IPS-18c (cell line): ENCODE measurements around the gene MYBPC2.

Experiments
- H3K4me3 ChIP-seq: 2 replicates; pipeline ENCODE4 v1.7.0; 2013; ENCODE audit warnings: low read depth, mild to moderate bottlenecking, low read length, moderate library complexity; ENCODE audit not compliant: insufficient read depth
- H3K9me3 ChIP-seq: one replicate; pipeline ENCODE4 v1.6.1; 2013; ENCODE audit warnings: mild to moderate bottlenecking, low read length, moderate library complexity; ENCODE audit not compliant: control insufficient read depth, insufficient read depth

MYBPC2 gene

DNA sequence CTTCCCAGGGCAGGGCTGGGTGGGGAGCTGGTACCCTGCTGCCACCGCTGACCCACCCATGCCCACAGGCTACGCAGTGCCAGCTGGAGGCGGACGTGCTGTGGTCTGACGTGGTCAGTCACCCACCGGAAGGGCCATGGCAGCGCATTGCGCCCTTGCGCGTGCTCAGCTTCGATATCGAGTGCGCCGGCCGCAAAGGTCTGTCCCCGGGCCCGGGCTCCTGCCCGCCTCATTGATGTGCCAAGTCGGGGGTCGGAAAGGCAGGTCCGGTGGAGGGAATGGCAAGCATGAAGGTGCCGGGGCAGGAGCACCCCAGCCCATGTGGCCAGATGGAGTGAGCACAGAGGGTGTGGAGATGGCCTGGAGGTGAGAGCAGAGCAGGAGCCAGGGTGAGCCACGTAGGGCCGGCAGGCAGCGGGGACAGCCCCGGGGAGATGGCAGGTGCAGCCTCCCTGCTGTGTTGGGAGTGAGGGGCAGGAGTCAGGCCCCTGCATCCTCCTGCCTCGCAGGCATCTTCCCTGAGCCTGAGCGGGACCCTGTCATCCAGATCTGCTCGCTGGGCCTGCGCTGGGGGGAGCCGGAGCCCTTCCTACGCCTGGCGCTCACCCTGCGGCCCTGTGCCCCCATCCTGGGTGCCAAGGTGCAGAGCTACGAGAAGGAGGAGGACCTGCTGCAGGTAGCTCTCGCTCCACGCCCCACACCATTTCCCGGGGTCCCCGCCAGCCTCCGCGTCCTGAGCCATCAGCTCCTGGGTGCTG lies 30.0 kb upstream of the MYBPC2 start:
- Histone ChIP-seq H3K4me3 (no peak overlapping the region), H3K9me3 (no peaks in the 10 kb centered on the region)

DNA sequence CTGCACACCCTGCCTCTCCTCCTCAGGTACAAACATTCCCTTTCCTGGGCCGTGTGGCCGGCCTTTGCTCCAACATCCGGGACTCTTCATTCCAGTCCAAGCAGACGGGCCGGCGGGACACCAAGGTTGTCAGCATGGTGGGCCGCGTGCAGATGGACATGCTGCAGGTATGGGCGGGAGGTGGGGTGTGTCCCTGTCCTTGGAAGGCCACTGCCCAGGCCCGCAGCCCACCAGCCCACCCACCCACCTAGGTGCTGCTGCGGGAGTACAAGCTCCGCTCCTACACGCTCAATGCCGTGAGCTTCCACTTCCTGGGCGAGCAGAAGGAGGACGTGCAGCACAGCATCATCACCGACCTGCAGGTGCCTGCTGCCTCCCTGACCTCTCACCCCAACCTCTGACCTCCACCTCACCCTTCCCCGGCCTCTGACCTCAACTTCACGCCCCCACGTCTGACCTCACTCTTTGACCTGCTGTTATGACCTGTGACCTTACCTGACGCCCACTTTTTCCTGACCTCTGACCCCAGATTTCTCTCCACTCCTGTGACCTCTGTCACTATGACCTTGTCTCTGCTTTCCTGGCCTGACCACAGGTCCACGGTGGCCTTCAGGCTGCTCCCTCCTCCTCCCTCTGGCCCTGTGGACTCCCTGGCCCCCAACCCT lies 26.4 kb upstream of the MYBPC2 start:
- Histone ChIP-seq H3K9me3 (no peaks in the 10 kb centered on the region), H3K4me3 (no peak overlapping the region)

DNA sequence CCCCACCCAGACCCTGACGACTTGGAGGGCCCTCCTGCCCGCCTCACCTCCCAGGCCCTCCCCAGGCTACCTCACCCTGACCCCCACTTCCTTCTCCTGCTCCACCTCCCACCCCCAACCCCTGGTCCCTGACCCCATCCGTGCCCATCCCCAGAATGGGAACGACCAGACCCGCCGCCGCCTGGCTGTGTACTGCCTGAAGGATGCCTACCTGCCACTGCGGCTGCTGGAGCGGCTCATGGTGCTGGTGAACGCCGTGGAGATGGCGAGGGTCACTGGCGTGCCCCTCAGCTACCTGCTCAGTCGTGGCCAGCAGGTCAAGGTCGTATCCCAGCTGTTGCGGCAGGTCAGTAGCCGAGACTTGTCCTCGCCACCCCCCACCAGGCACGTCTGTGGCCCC lies 25.9 kb upstream of the MYBPC2 start:
- H3K4me3 ChIP-seq = no peak overlapping the region

DNA sequence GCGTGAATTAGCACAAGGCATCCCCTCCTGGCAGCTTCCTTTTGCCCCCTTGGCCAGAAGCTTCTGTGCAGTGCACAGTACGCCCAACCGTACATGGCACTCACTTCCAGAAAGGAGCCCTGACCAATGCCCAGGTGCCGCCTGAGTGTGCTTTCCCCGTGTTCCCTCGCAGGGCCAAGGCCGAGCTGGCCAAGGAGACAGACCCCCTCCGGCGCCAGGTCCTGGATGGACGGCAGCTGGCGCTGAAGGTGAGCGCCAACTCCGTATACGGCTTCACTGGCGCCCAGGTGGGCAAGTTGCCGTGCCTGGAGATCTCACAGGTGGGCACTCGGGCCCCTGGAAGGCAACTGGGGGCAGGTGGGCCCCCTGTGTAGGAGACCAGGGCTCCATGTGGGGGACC lies 23.3 kb upstream of the MYBPC2 start:
- H3K9me3 ChIP-seq = no peaks in the 10 kb centered on the region
- H3K4me3 ChIP-seq = no peak overlapping the region

More for the DNA sequence above, 25.9 kb upstream of the MYBPC2 start:
- H3K9me3 ChIP-seq = no peaks in the 10 kb centered on the region

DNA sequence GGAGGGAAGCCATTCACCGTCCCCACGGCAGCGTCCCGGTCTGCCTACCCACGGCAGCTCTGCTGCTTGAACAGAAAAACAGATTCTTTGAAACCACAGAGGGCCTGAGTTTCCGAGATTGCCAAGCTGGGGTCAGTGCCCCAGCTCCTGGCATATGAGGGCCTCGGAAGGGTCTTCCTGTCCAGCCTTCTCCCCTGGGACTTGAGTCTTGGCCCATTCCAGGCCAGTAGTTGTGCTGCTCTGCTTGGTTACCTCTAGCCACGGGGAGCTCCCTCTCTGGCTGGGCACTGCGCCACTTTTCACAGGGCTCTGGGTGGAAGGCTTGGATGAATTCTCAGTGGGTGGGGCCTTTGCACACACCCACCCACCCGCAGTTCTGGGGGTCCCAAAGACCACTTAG lies 22.6 kb upstream of the MYBPC2 start:
- H3K4me3 ChIP-seq = no peak overlapping the region
- H3K9me3 ChIP-seq = no peaks in the 10 kb centered on the region

DNA sequence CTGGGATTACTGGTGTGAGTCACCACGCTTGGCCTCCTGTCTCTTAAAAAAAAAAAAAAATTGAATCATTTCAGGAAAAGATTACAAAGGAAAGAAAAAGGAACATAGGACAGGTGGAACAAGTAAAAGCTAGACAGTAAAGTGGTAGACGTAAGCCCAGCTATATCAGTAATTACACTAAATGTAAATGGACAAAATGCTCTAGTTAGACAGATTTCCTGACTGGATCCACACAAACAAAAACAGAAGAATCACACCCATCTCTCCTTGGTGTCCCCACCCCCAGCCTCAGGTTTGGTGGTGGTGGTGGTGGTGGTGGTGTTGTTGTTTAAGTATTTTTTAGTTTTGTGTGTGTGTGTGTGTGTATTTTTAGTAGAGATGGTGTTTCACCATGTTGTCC lies 20.3 kb upstream of the MYBPC2 start:
- no peaks in the 10 kb centered on the region for H3K9me3 ChIP-seq
- H3K4me3 ChIP-seq = no peak overlapping the region

DNA sequence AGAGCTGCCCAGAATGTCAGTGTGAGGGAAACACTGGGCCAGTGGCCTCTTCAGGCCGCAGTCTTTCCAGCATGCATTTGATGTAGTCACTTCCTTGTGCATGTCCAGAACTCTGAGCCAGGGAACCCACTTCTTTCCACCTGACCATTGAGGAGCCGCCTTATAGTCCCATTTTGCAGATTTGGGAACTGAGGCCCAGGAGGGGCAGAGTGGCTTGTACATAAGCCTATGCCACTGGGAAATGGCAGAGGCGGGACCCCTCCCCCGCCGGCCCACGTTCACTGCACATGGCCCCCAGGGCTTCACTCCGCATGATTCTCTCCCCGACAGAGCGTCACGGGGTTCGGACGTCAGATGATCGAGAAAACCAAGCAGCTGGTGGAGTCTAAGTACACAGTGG lies 19.6 kb upstream of the MYBPC2 start:
- Histone ChIP-seq H3K9me3 (no peaks in the 10 kb centered on the region), H3K4me3 (no peak overlapping the region)

DNA sequence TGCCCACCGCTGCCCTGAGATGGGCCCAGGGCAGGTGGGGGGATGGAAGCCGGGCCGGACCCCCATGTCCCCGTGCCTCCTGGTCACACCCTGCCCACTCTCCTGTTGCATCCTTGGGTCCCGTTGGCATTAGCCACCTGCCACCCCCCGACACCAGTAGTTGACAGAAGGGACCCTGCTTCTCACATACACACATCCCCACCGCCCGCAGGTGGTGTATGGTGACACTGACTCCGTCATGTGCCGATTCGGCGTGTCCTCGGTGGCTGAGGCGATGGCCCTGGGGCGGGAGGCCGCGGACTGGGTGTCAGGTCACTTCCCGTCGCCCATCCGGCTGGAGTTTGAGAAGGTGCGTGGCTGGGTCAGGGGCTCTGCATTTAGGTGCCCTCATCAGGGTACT lies 19.2 kb upstream of the MYBPC2 start:
- Histone ChIP-seq H3K9me3 (no peaks in the 10 kb centered on the region), H3K4me3 (no peak overlapping the region)

DNA sequence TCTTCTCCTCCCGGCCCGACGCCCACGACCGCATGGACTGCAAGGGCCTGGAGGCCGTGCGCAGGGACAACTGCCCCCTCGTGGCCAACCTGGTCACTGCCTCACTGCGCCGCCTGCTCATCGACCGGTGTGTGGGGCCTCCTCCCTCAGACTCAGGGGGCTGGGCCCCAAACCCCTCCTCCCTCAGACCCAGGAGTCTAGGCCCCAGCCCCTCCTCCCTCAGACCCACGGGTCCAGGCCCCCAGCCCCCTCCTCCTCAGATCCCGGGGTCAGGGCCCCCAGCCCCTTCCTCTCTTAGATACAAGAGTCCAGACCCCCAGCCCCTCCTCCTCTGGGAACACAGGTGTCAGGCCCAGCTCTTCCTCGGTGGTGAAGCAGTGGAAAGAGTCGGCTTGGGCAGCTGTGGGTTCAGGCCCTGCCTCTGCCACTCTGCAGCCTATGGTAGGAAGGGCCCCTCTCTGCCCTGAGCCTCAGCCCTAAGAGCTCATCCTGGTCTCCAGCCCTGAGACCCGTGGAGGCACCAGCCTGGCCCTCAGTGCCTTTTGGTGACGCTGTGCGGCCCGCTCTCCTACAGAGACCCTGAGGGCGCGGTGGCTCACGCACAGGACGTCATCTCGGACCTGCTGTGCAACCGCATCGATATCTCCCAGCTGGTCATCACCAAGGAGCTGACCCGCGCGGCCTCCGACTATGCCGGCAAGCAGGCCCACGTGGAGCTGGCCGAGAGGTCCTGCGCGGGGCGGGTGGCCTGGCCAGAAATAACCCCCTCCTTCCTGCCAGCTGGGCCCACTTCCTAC lies 17.6 kb upstream of the MYBPC2 start:
- Histone ChIP-seq H3K4me3 (no peak overlapping the region), H3K9me3 (peaks cover 1% of the 10 kb centered on the region)

DNA sequence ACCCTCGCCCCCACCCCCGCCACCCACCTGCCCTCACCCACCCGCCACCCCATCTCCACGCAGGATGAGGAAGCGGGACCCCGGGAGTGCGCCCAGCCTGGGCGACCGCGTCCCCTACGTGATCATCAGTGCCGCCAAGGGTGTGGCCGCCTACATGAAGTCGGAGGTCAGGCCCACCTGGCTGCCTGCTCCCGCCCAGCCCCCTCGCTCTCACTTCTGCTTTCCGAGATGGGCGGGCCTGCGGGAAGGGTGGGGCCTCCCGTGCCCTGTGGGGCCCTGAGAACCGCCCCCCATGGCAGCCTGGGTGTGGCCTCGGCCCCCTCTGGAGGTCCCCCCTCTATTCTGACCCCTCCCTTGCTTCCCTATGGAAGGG lies 17.0 kb upstream of the MYBPC2 start:
- Histone ChIP-seq H3K9me3 (peaks cover 5% of the 10 kb centered on the region), H3K4me3 (no peak overlapping the region)

DNA sequence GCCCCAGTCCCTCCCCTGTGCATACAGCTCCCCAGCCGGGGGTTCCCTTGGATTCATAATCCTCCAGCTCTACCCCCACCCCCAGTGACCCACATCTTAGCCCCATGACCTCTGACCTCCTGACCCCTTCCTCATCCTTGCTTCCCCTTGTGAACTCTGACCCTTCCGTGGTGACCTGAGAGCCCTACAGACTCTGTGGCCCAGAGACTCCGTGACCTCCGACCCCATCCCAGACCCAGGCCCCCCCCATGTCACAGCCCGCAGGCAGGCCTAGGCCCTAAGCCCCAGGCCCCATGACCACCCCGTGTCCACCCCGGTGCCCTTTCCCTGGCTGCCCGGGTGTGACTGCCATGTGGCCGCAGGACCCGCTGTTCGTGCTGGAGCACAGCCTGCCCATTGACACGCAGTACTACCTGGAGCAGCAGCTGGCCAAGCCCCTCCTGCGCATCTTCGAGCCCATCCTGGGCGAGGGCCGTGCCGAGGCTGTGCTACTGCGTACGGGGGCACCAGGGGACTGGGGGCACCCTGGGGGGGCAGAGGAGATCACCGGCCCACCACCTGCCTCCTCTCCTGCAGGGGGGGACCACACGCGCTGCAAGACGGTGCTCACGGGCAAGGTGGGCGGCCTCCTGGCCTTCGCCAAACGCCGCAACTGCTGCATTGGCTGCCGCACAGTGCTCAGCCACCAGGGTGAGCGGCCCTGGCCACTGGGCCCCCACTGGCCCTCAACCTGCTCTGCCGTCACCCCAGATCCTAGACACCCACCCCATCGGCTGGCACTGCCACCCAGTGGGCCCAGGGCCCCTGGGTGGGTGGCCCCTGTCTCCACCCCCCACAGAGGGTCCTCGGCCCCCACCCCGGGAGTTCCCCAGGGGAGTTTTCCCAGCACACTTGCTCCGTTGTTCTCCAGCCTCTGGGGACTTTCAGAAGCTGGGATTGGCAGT lies 16.4 kb upstream of the MYBPC2 start:
- H3K4me3 ChIP-seq = no peak overlapping the region

DNA sequence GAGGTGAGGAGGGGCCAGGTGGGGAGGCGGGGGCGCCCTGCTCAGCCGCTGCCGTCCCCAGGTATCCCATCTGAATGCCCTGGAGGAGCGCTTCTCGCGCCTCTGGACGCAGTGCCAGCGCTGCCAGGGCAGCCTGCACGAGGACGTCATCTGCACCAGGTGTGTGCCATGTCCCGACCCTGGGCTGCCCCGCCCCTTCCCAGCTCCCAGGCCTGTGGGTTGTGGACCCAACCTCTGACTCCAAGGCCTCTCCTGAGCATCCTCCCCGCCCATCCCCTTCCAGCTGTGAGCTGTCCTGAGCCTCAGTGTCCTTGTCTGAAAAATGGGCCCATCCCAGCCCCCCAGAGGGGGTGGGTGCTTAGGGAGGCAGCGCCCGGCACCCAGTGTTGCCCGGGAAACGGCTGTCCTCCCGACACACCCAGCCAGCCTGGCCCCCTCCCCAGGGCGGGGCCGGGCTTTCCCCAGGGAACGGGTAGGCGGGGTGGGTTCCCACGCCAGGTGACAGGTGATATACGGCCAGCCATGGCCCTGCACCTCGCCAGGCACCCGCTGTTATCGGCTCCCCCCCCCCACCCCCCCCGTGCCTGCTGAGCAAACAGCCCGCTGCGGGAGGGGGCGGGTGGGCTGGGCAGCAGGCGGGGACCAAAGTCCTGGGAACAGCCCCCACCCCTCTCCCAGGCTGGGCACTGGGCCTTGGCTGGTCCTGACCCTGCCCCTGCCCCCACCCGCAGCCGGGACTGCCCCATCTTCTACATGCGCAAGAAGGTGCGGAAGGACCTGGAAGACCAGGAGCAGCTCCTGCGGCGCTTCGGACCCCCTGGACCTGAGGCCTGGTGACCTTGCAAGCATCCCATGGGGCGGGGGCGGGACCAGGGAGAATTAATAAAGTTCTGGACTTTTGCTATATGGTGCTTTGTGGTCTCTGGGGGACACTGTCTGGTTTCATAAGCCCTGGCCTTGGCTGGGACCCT lies 15.3 kb upstream of the MYBPC2 start:
- no peak overlapping the region; the same call in 1 of the 2 replicates for H3K4me3 ChIP-seq
- H3K9me3 ChIP-seq = peaks cover 5% of the 10 kb centered on the region

More for the DNA sequence above, 16.4 kb upstream of the MYBPC2 start:
- peaks cover 5% of the 10 kb centered on the region for H3K9me3 ChIP-seq

DNA sequence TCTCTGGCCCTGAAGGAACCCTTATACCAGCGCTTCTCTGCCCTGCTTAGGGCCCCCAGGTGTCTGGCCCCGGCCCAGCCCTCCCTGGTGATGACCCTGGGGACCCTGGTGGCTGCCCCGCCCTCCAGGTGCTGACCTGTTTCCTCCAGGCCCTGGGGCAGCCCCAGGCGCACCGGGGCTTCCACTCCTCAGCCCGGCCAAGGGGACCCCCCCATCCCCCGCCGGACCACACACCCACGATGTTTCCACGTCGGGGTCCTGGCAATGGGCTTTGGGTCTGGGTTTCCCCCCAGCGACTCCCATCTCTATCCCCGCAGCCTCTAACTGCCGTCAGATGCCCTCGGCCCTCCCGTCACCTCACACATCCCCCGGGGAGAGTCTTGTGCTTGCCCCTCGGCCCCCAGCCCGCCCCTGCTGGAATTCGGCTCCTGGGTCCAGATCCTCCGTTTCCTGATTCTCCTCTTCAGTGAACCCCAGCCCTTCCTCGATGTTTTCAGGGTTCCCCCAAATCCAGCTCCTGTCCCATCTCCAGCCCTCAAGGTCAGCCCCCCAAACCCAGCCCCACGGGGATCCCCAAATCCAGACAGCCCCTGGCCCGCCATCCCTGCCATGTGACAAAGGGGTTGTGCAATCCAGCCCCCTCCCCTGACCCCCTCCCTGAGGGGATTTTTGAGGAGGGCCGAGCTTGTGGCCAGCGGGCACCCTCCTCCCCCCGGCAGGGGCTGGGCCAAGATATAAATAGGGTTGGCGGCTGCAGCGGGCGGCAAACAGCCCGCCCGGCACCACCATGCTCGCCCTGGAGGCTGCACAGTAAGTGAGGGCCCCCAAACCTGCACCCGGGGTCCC lies 14.3 kb upstream of the MYBPC2 start, which contains the start of gene SPIB:
Gene SPIB (plus strand): TSS at position 763 of the 846 bp plus-strand sequence. CDS start 25 bp downstream, at position 788.
- H3K4me3 ChIP-seq = peak within 1 kb of the TSS; percentile 56
- peaks cover 5% of the 10 kb centered on the region for H3K9me3 ChIP-seq

DNA sequence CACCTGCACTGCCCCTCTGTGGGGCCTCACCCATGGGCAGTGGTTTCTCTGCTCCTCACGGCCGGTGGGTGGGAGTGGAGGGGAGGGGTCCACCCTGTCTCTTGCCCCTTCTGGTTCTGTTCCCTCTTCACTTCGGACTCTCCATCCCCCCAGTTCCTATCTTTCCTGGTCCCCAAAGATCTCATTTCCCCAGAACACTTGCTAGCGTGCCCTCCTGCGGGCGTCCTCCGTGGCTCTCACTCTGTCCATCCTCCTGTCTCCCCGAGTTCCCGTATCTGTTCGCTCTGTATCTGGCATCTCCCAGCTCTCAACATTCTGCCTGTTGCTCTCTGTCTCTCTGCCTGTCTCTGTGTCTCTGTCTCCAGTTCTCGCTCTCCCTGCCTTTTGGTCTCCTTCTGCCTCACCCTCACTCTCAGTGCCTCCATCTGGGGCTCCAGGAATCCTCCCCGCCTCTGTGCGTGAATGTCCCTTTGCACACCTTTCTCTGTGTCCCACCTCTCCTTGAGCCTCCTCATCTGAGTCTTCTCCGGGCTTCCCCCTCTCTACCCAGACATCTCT lies 13.6 kb upstream of the MYBPC2 start:
- peaks cover 5% of the 10 kb centered on the region for H3K9me3 ChIP-seq
- H3K4me3 ChIP-seq = peak overlapping the region; percentile 56

DNA sequence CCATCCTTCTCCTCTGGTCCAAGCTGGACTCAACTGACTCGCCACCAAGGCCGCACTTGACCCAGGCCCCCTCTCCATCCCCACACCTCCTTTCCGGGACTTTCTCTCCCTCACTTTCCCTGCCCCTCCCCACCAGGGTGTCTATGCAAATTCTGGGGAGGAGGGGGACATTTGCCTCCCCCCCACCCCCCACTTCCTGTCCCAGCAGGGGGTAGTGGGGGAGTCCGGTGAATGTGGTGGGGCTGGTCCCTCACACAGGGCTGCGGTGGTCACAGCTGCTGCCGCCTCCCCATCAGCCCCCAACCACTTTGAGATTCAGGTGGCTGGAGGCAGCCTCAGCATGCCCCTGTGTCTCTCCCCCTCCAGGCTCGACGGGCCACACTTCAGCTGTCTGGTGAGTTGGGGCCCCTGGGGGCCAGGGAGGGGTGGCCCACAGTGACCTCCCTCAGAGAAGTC lies 13.1 kb upstream of the MYBPC2 start:
- Histone ChIP-seq H3K4me3 (peak overlapping the region; percentile 56; the same call in 1 of the 2 replicates), H3K9me3 (peaks cover 5% of the 10 kb centered on the region)
